ENCODE data around the gene PRMT5.
"Not testable (repeated sequence)": the region's sequence is repeated elsewhere in the genome, so short reads cannot be mapped to it uniquely, and the experiment has no call there.

The PRMT5 gene

DNA sequence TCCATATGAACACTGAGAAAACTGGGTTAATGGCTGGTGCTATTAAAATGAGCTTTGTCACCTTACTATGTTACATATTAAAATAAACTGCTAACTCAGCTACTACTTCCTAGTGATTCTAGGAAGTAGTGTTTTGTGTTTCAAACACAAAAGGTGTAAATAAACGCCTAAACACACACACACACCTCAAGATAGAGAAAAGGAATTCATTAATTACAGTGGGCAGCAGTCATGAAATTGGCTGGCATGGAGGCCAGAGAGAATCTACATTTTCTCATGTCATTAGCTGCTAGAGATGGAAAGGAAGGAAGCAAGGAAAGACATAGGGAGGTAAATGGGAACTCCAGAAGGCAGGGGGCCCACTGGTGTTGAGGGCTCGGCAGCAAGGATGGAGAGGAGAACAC lies 787 bp upstream of the PRMT5 start:
- DNase-seq = no peak

DNA sequence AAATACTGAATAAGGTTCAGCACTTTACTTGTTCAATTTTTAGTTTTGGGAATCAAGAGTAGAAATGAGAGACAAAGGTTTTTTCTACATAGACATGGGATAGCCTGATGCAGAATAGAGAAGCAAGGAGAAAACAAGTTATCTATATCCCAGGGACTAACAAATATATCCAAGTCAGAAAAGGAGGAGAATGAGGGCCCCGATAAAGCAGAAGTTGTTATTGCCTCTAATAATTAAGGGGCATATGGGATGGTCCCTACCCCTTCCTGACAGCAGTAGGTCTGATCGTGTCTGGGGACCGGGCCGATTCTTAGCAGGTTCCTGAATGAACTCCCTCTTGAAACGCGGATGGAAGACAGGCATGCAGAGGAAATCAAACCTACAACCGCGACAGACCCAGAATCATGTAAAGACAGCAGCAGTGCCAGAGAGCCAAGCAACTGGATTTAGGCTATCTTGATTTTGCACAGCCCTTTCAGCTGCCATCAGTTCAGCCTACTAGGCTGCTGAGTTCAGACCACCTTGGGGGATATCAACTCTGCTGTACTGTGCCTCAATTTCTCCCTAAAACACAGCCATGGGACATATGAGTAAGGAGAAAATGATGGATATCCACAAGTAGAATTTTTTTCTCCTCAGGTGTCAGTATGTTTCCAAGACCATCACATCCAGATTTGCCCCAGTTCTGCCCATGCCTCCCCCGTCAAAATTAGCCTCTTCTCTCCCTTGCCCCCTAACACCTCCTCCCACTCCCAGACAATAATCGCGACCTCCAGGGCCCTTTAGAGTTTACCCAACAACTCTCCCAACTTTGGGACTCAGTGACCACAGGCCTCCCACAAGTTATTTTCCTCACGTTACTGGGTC lies 706 bp downstream of the PRMT5 start:
- DNase-seq = no peak

DNA sequence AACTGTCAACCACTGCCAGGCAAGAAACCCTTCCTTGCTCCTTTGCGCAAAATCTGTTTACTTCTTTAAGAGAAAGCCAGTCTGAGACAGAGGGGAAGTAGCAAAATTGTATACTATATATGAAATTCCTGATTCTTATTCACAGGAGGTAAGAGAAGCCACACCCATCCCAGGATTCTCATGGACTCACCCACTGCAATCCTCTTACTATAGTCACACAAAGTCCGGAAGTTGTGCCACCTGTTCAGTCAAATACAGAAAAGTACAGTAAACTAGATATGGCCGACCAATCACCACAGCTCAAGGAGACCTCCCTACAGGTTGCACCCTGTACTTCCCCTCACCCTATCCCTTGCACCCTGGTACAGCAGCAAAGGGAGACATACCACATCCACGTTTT lies 2.9 kb downstream of the PRMT5 start:
- no peak for DNase-seq

GRCh38 chr14:22925513-22925912 lies 3.7 kb downstream of the PRMT5 start:
- no peak for DNase-seq

DNA sequence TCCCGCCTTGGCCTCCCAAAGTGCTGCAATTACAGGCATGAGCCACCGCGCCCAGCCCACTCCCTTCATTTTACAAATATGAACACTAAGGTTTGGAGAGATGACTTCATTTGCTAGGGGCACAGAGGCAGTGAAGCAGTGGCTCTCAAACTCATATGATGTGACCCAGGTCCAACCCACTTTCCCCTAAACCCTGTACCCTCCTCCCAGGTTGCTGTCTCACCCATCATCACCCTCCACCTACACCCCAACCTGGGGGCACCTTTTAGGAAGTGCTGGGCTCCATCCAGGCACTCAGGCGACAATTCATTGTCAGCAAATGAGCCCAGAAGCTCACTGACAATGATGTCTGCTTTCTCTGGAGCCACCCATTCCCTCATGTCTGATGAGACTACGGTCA lies 5.4 kb downstream of the PRMT5 start:
- no peak for DNase-seq

DNA sequence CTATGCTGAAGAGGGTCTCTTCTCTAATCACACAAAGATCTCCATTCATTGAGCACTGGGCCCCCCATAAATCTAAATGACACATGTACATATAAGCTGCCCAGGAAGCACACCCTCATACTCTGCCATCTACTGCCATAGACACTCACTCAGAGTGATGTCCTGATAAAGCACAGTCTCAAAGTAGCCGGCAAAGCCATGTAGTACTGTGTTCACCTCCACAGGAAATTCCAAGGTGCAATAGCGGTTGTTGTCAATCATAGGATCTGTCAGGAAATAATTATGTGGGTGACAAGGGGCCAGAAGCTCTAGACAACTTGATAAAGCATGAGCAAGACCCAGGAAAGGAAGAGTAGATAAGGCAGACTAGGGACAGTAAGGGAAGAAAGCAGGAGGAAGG lies 6.9 kb downstream of the PRMT5 start:
- DNase-seq = no peak

DNA sequence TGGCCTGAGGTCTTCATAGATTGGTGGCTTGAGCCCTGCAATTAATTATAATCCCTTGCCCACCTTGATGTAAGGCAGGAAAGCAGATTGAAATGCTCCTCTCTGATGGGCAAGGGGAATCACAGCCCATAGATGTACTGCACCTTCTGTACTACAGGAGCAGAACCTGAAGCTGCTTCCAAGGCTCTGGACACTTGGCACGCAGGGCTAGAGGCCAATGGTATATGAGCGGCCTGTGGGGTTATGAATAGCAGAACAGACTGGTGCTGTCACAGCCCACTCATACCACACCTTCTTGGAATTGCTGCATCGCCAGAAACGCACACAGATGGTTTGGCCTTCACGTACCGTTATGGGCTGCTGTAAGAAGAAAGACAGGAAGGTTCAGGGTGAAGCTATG lies 8.5 kb downstream of the PRMT5 start:
- DNase-seq = no peak

GRCh38 chr14:22919601-22919921 lies 9.6 kb downstream of the PRMT5 start:
- DNase-seq = no peak

- peak; percentile 100 for DNase-seq
Observed at GRCh38 chr14:22918804-22919600, 10.2 kb downstream of the PRMT5 start, which contains the start of gene RBM23. RBM23 (minus strand) TSS chr14:22919149.

GRCh38 chr14:22915886-22916521 lies 13.2 kb downstream of the PRMT5 start:
- peak; percentile 16 for DNase-seq

DNA sequence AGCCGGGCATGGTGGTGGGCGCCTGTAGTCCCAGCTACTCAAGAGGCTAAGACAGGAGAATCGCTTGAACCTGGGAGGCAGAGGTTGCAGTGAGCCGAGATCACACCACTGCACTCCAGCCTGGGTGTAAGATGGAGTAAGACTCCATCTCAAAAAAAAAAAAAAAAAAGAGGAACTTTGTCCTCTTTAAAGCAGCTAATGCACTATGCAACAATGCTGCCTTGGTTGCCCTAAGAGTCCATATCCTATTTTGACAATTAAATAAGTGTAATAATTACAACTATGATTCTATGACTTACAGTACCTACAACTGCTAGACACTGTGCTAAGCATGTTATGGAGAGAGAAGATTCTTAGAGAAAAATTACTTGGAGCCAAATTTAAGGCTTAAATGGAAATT lies 14.3 kb downstream of the PRMT5 start:
- DNase-seq = not testable (repeated sequence)

GRCh38 chr14:22910916-22911315 lies 18.3 kb downstream of the PRMT5 start:
- no peak for DNase-seq

GRCh38 chr14:22908601-22909000 lies 20.6 kb downstream of the PRMT5 start:
- no peak for DNase-seq

DNA sequence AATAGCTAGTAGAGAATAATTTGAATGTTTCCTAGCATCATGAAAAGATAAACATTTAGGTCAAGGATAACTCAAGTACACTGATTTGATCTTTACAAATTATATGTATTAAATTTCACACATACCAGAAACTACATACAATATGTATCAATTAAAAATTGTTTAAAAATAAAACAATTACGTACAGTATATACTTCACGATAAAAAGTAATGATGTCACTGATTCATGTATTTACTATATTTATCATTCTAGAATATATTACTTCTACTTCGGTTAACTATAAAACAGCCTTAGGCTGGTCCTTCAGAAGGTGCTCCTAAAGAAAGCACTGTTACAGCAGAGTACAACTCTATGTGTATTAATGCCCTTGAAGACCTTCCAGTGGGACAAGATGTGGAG lies 21.7 kb downstream of the PRMT5 start:
- no peak for DNase-seq

GRCh38 chr14:22906073-22906472 lies 23.1 kb downstream of the PRMT5 start:
- DNase-seq = no peak

- DNase-seq = no peak
Observed at GRCh38 chr14:22905627-22906026, 23.5 kb downstream of the PRMT5 start.

GRCh38 chr14:22903742-22904087 lies 25.5 kb downstream of the PRMT5 start:
- no peak for DNase-seq

DNA sequence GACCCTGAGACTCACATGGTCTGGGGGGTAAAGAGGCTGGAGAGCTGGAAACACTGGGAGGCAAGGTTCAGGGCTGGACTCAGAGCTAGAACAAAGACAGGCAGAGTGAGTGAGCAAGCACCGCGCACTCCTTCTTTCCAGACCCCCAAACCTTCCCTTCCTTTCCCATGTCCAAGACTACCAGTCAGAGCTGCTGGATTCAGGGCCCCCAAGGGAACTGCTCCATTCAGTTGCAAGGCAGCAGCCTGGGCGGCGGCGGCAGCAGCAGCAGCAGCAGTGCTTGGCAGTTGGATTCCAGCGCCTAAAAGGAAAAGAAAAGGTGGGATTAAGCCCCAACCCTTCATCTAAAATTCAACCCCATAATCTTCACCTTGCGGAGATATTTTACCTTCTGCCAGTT lies 27.4 kb downstream of the PRMT5 start:
- no peak for DNase-seq

GRCh38 chr14:22900081-22900799 lies 28.9 kb downstream of the PRMT5 start:
- DNase-seq = peak; percentile 73

DNA sequence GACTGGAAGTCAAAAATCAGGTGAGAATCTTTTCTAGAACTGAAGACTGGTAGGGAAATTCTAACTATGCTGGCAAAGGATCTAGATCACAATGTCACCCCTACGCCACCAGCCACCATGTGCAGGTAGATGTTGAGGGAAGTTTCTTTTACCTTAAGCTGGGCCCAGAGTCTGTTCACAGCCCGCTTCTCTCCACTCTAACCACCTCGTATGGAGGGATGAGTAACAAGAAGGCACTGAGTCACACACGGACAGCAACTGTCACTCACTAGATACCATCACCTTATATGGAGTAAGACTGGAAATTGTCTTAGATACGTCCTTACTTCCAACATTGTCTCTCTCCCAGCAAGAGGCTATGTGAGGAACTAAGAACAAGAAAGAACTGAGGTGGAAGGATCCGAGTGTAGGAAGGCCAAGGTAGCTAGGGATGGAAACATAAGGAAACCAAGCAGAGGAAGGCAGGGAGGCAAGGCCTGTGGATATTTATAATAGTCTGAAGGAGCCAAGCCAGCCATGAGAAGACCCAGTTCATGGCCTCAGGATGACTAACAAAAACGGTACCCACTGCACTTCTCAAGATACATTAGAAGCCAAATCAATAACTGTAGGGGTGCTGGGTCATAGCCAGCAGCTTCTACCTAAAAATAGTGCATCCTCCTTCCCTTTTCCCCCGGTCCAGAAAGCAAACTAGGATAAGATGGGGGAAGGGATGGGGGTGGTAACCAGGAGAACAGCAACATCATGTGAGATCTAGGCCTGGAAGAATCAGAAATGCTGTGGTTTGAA lies 30.7 kb downstream of the PRMT5 start:
- DNase-seq = peak; percentile 86

DNA sequence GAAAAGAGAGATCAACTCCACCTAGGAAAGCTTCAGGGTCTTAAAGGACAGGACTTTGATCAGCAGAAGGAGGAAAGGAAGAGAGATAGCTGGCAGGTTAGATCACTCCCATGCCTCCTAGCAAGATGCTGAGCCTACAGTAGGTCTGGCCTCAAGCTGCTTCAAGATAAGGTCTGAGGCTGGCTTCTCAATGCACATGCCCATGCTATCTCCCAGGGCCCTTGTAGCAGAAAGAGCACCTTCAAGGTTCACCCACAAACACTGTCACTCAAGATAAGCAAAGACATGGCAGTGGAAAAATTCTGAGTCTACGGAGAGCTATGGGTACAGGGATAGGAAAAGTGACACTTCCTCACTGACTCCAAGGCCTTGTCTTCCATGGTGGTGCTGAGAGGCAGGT lies 31.8 kb downstream of the PRMT5 start:
- no peak for DNase-seq

- DNase-seq = no peak
Observed at GRCh38 chr14:22896760-22897159, 32.4 kb downstream of the PRMT5 start.
